GM21360 (cell line): ENCODE data around the gene UBR7.

Experiments
- ATAC-seq: cut with Tn5 transposase; IDR thresholded peaks from one replicate; pipeline ENCODE4 v1.9.1; 2021; ENCODE audit warnings: mild to moderate bottlenecking, moderate library complexity; ENCODE audit not compliant: unreplicated experiment

UBR7 gene

GRCh38 chr14:93246534-93246933 is 39.5 kb downstream of the UBR7 start:
- ATAC-seq = no peak

- ATAC-seq = no peak
These were observed 42.2 kb downstream of the UBR7 start for GRCh38 chr14:93249128-93249831.

- no peak for ATAC-seq
These were observed 55.4 kb downstream of the UBR7 start for GRCh38 chr14:93262446-93262845.

- ATAC-seq = no peak
These were observed 56.4 kb downstream of the UBR7 start for GRCh38 chr14:93263416-93263815.

- ATAC-seq = no peak
These were observed 59.1 kb downstream of the UBR7 start for GRCh38 chr14:93266127-93266526.

- ATAC-seq = no peak
These were observed 60.2 kb downstream of the UBR7 start for GRCh38 chr14:93267149-93267711.

GRCh38 chr14:93268406-93268805 is 61.4 kb downstream of the UBR7 start:
- no peak for ATAC-seq

- ATAC-seq = no peak
These were observed 62.4 kb downstream of the UBR7 start for GRCh38 chr14:93269341-93270068.

- no peak for ATAC-seq
These were observed 64.1 kb downstream of the UBR7 start for GRCh38 chr14:93271111-93271510.

- no peak for ATAC-seq
These were observed 67.2 kb downstream of the UBR7 start for GRCh38 chr14:93274055-93274806.

GRCh38 chr14:93276031-93276716 is 69.1 kb downstream of the UBR7 start:
- ATAC-seq = no peak
